WTC11 (cell line): ENCODE measurements around the gene CFAP74. TPM values are rescaled to one million over a fixed set of nuclear protein-coding genes. Genes with fewer than 3 reads are reported as not detected.

Source experiments
- ATAC-seq: fragments of 200-7000 bp; cut with Tn5 transposase; 2 replicates; pipeline ENCODE4 v1.10.0; 2021; ENCODE audit warnings: mild to moderate bottlenecking, moderate library complexity
- CTCF ChIA-PET: fragments of 300-600 bp; sonication (Branson Sonifier 250); formaldehyde crosslinking; loops from one replicate; lab custom pipeline; 2021; ENCODE audit warnings: antibody characterized with exemption; lab: Charles Lee
- POLR2A ChIA-PET: fragments of 350-600 bp; sonication (Branson Sonifier 250); formaldehyde crosslinking; loops from one replicate; lab custom pipeline; 2021; ENCODE audit warnings: antibody characterized with exemption; lab: Charles Lee
- DNase-seq: peaks from one replicate; pipeline ENCODE4 v3.0.0; 2021; ENCODE audit warnings: low spot score
- H3K27ac Mint-ChIP-seq: 2 replicates; pipeline ENCODE4 v1.8.0; 2021; ENCODE audit warnings: mixed read lengths
- H3K27me3 Mint-ChIP-seq: 2 replicates; pipeline ENCODE4 v1.8.0; 2021; ENCODE audit warnings: low read depth, mild to moderate bottlenecking, moderate library complexity, mixed read lengths
- H3K36me3 Mint-ChIP-seq: 2 replicates; pipeline ENCODE4 v1.8.0; 2021; ENCODE audit warnings: mixed read lengths
- H3K4me1 Mint-ChIP-seq: 2 replicates; pipeline ENCODE4 v1.8.0; 2022; ENCODE audit warnings: mixed read lengths
- H3K4me3 Mint-ChIP-seq: 2 replicates; pipeline ENCODE4 v1.8.0; 2021; ENCODE audit warnings: mild to moderate bottlenecking, moderate library complexity, mixed read lengths
- H3K9me3 Mint-ChIP-seq: 2 replicates; pipeline ENCODE4 v1.8.0; 2021; ENCODE audit warnings: mixed read lengths
- E2F1 ChIP-seq: sonication (generic); formaldehyde crosslinking; IDR thresholded peaks from 2 replicates; pipeline ENCODE4 v1.8.0; 2022; ENCODE audit warnings: mild to moderate bottlenecking, missing genetic modification reagents
- E2F4 ChIP-seq: sonication (generic); formaldehyde crosslinking; IDR thresholded peaks from 2 replicates; pipeline ENCODE4 v1.8.1; 2022; ENCODE audit warnings: low read depth, mild to moderate bottlenecking, moderate library complexity, missing genetic modification reagents, borderline replicate concordance
- ERG ChIP-seq: fragments of 250-450 bp; sonication (Bioruptor Pico); IDR thresholded peaks from 2 replicates; pipeline ENCODE4 v1.8.0; 2021; ENCODE audit warnings: mild to moderate bottlenecking
- FOXK1 ChIP-seq: sonication (generic); formaldehyde crosslinking; IDR thresholded peaks from 2 replicates; pipeline ENCODE4 v1.8.0; 2022; ENCODE audit warnings: mild to moderate bottlenecking, moderate library complexity, missing genetic modification reagents
- MAX ChIP-seq: sonication (generic); formaldehyde crosslinking; IDR thresholded peaks from 2 replicates; pipeline ENCODE4 v1.8.0; 2022; ENCODE audit warnings: mild to moderate bottlenecking, missing genetic modification reagents
- MXD4 ChIP-seq: fragments of 250-450 bp; sonication (Bioruptor Pico); IDR thresholded peaks from 2 replicates; pipeline ENCODE4 v1.8.0; 2021; ENCODE audit warnings: mild to moderate bottlenecking, moderate library complexity, borderline replicate concordance
- NR3C1 ChIP-seq: sonication (generic); formaldehyde crosslinking; conservative IDR thresholded peaks from 2 replicates; pipeline ENCODE4 v1.8.1; 2023; ENCODE audit warnings: low read depth, mild to moderate bottlenecking, missing genetic modification reagents
- PRDM15 ChIP-seq: sonication (generic); formaldehyde crosslinking; IDR thresholded peaks from 2 replicates; pipeline ENCODE4 v1.8.0; 2022; ENCODE audit warnings: missing genetic modification reagents
- RELA ChIP-seq: sonication (generic); formaldehyde crosslinking; IDR thresholded peaks from 2 replicates; pipeline ENCODE4 v1.8.1; 2022; ENCODE audit warnings: missing genetic modification reagents, mild to moderate bottlenecking, borderline replicate concordance
- RORB ChIP-seq: fragments of 250-450 bp; sonication (Bioruptor Pico); IDR thresholded peaks from 2 replicates; pipeline ENCODE4 v1.9.0; 2021; ENCODE audit warnings: mild to moderate bottlenecking
- SMAD3 ChIP-seq: sonication (generic); formaldehyde crosslinking; IDR thresholded peaks from 2 replicates; pipeline ENCODE4 v1.8.0; 2022; ENCODE audit warnings: missing genetic modification reagents, mild to moderate bottlenecking, borderline replicate concordance
- TP53 ChIP-seq: sonication (generic); formaldehyde crosslinking; IDR thresholded peaks from 2 replicates; pipeline ENCODE4 v1.8.1; 2023; ENCODE audit warnings: mild to moderate bottlenecking, missing genetic modification reagents
- ZNF121 ChIP-seq: sonication (generic); formaldehyde crosslinking; IDR thresholded peaks from 2 replicates; pipeline ENCODE4 v1.8.0; 2023; ENCODE audit warnings: missing genetic modification reagents
- ZNF138 ChIP-seq: sonication (generic); formaldehyde crosslinking; conservative IDR thresholded peaks from 2 replicates; pipeline ENCODE4 v1.8.1; 2022; ENCODE audit warnings: mild to moderate bottlenecking, moderate library complexity, missing genetic modification reagents
- ZNF281 ChIP-seq: sonication (generic); formaldehyde crosslinking; IDR thresholded peaks from 2 replicates; pipeline ENCODE4 v1.8.0; 2023; ENCODE audit warnings: mild to moderate bottlenecking, missing genetic modification reagents
- ZNF396 ChIP-seq: fragments of 250-450 bp; sonication (Bioruptor Pico); IDR thresholded peaks from 2 replicates; pipeline ENCODE4 v1.8.0; 2021; ENCODE audit warnings: mild to moderate bottlenecking, moderate library complexity, borderline replicate concordance
- total RNA-seq: library from RNA; stranded (reverse); gene quantifications from 3 replicates; pipeline ENCODE4 v1.2.3, GENCODE V29; 2021

Gene CFAP74
- total RNA-seq, 1 experiment from 2014 or later: 0.35 TPM

GRCh38 chr1:1938613-1939295 lies 64.8 kb downstream of the CFAP74 start:
- no peak overlapping the region for H3K27ac Mint-ChIP-seq
- CTCF ChIA-PET: interaction anchor here (1.1 kb wide), 1 partner anchor 106 kb away, joined by 3 read pairs; no protein-coding TSS in a partner anchor

GRCh38 chr1:1938276-1938573 lies 65.4 kb downstream of the CFAP74 start:
- H3K36me3 Mint-ChIP-seq: peaks cover 5% of the 10 kb centered on the region; the same call in 1 of the 2 replicates
- H3K4me3 Mint-ChIP-seq: no peak overlapping the region
- ATAC-seq (no peak), DNase-seq (no peak)
- peaks cover 18% of the 10 kb centered on the region for H3K9me3 Mint-ChIP-seq
- TF ChIP-seq ZNF138 (no peak), NR3C1 (no peak), ERG (CRISPR knock-in tag) (no peak), FOXK1 (CRISPR knock-in tag) (no peak)
- ChIA-PET CTCF (no interaction called here), POLR2A (interaction anchor here (0.5 kb wide), 1 partner anchor 63 kb away, joined by 3 read pairs; no protein-coding TSS in a partner anchor)
- H3K4me1 Mint-ChIP-seq: no peaks in the 10 kb centered on the region
- no peak overlapping the region for H3K27ac Mint-ChIP-seq
- H3K27me3 Mint-ChIP-seq: no peaks in the 10 kb centered on the region

More at GRCh38 chr1:1938613-1939295, 64.8 kb downstream of the CFAP74 start:
- H3K4me1 Mint-ChIP-seq: peaks cover 2% of the 10 kb centered on the region; the same call in 1 of the 2 replicates
- peaks cover 5% of the 10 kb centered on the region; the same call in 1 of the 2 replicates for H3K36me3 Mint-ChIP-seq
- H3K27me3 Mint-ChIP-seq: no peaks in the 10 kb centered on the region
- peaks cover 14% of the 10 kb centered on the region for H3K9me3 Mint-ChIP-seq
- ATAC-seq: no peak
- no peak for DNase-seq
- H3K4me3 Mint-ChIP-seq: no peak overlapping the region
- POLR2A ChIA-PET: interaction anchor here (0.5 kb wide), 1 partner anchor 62 kb away, joined by 3 read pairs; no protein-coding TSS in a partner anchor
- no peak for TF ChIP-seq PRDM15 (CRISPR knock-in tag)
- TF ChIP-seq ERG (CRISPR knock-in tag): no peak
- TF ChIP-seq ZNF396 (CRISPR knock-in tag): no peak
- no peak for TF ChIP-seq E2F4 (CRISPR knock-in tag)
- no peak for TF ChIP-seq RORB (CRISPR knock-in tag)
- no peak for TF ChIP-seq E2F1 (CRISPR knock-in tag)

GRCh38 chr1:1937549-1938275 lies 65.9 kb downstream of the CFAP74 start:
- POLR2A ChIA-PET: no interaction called here
- H3K36me3 Mint-ChIP-seq: peaks cover 5% of the 10 kb centered on the region; the same call in 1 of the 2 replicates
- H3K9me3 Mint-ChIP-seq: peaks cover 18% of the 10 kb centered on the region
- TF ChIP-seq RELA: no peak
- TF ChIP-seq ZNF121 (CRISPR knock-in tag): no peak
- TF ChIP-seq E2F4 (CRISPR knock-in tag): no peak
- no peak for TF ChIP-seq SMAD3 (CRISPR knock-in tag)
- TF ChIP-seq MAX (CRISPR knock-in tag): no peak
- TF ChIP-seq TP53 (CRISPR knock-in tag): no peak
- no peak for TF ChIP-seq ZNF281
- TF ChIP-seq MXD4 (CRISPR knock-in tag): no peak

More at GRCh38 chr1:1937549-1938275, 65.9 kb downstream of the CFAP74 start:
- Mint-ChIP-seq H3K4me1 (no peaks in the 10 kb centered on the region), H3K27ac (no peak overlapping the region), H3K27me3 (no peaks in the 10 kb centered on the region), H3K4me3 (no peak overlapping the region)
- CTCF ChIA-PET: no interaction called here
- no peak for DNase-seq
- no peak for ATAC-seq
